Testis (tissue), 3 donors: ENCODE results near the gene GRIK1. TPM values are rescaled to one million over a fixed set of nuclear protein-coding genes. Genes with fewer than 3 reads are reported as not detected.

ENCODE experiments used
- DNase-seq: peaks from one replicate; pipeline ENCODE4 v3.0.0-alpha.2; 2019
- H3K27ac ChIP-seq, 2 donors: fragments of 200-600 bp; sonication (generic); one replicate each; pipeline ENCODE4 v1.5.1; 2019
- H3K27me3 ChIP-seq: fragments of 200-600 bp; sonication (generic); one replicate; pipeline ENCODE4 v1.5.1; 2019
- H3K36me3 ChIP-seq: fragments of 200-600 bp; sonication (generic); one replicate; pipeline ENCODE4 v1.5.1; 2017; ENCODE audit warnings: low read depth; ENCODE audit errors: missing control alignments
- H3K4me1 ChIP-seq: fragments of 200-600 bp; sonication (generic); one replicate; pipeline ENCODE4 v1.5.1; 2019
- H3K4me3 ChIP-seq, 2 donors: fragments of 200-600 bp; sonication (generic); one replicate each; pipeline ENCODE4 v1.5.1; 2017 to 2019
- H3K9me3 ChIP-seq: fragments of 200-600 bp; sonication (generic); one replicate; pipeline ENCODE4 v1.5.1; 2017
- POLR2A ChIP-seq: fragments of 450-650 bp; IDR thresholded peaks from one replicate; pipeline ENCODE4 v1.6.1; 2017; ENCODE audit warnings: antibody characterized with exemption, mild to moderate bottlenecking, moderate library complexity
- WGBS, 2 donors: methylation state at CpG; one replicate each; pipeline ENCODE4 v1.1.5; 2018; 5-methylcytosine and 5-hydroxymethylcytosine counted together
- intact Hi-C: fragments of 100-400 bp; cut with DNase I; formaldehyde crosslinking; loops from one replicate; pipeline ENCODE4 v1.15.1; 2023; ENCODE audit warnings: low total_unique reads
- polyA plus RNA-seq: library from polyadenylated mRNA; stranded (reverse); fragments of 350-450 nt; fragmentation: Illumina TruSeq; extraction: RNeasy Lipid Tissue Mini Kit (QIAGEN cat#74804); gene quantifications from one replicate; pipeline ENCODE4 v1.2.3, GENCODE V29; 2014; ENCODE audit warnings: low read depth, low replicate concordance; ENCODE audit not compliant: insufficient read depth
- total RNA-seq, 2 donors: library from RNA; depleted of rRNA; stranded (reverse); fragments of >200 nt; gene quantifications; one replicate each; pipeline ENCODE4 v1.2.3, GENCODE V29; 2016
- TF ChIP-seq, protein P1 (sequence below), 3 experiments: fragments of 450-650 bp in 2 of 3; fragments of 200-600 bp in 1 of 3; sonication (generic) in 1 of 3; IDR thresholded peaks; one replicate each; pipeline ENCODE4 v1.5.1; 2016 to 2019; ENCODE audit warnings: antibody characterized with exemption in 3 of 3, mild to moderate bottlenecking in 2 of 3, moderate library complexity in 1 of 3

GRIK1 gene
- total and polyA plus RNA-seq, 3 donors from 2014 or later = 0.08 to 0.25 (median 0.20) TPM

GRCh38 chr21:29671728-29672127, 268.1 kb downstream of the GRIK1 start:
- WGBS, 2 donors = 84 to 86% methylated on average over 4 of the region's 4 CpGs
- TF ChIP-seq, protein P1, sequence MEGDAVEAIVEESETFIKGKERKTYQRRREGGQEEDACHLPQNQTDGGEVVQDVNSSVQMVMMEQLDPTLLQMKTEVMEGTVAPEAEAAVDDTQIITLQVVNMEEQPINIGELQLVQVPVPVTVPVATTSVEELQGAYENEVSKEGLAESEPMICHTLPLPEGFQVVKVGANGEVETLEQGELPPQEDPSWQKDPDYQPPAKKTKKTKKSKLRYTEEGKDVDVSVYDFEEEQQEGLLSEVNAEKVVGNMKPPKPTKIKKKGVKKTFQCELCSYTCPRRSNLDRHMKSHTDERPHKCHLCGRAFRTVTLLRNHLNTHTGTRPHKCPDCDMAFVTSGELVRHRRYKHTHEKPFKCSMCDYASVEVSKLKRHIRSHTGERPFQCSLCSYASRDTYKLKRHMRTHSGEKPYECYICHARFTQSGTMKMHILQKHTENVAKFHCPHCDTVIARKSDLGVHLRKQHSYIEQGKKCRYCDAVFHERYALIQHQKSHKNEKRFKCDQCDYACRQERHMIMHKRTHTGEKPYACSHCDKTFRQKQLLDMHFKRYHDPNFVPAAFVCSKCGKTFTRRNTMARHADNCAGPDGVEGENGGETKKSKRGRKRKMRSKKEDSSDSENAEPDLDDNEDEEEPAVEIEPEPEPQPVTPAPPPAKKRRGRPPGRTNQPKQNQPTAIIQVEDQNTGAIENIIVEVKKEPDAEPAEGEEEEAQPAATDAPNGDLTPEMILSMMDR (IDR thresholded peaks at IDR 0.05) = no peak
- no peak for TF ChIP-seq POLR2A
- DNase-seq = no peak
- intact Hi-C loops = no loop called here
- H3K27me3 ChIP-seq = no peaks in the 10 kb centered on the region
- H3K36me3 ChIP-seq = no peaks in the 10 kb centered on the region
- no peak overlapping the region for H3K4me3 ChIP-seq
- H3K27ac ChIP-seq = no peak overlapping the region
- no peaks in the 10 kb centered on the region for H3K9me3 ChIP-seq
- no peaks in the 10 kb centered on the region for H3K4me1 ChIP-seq

- intact Hi-C loops = no loop called here
Observed at GRCh38 chr21:29670228-29670627, 269.6 kb downstream of the GRIK1 start.

GRCh38 chr21:29669416-29669815, 270.4 kb downstream of the GRIK1 start:
- no peak for TF ChIP-seq POLR2A
- DNase-seq = no peak
- Histone ChIP-seq H3K9me3 (no peaks in the 10 kb centered on the region), H3K27ac (no peak overlapping the region), H3K4me1 (no peaks in the 10 kb centered on the region), H3K4me3 (no peak overlapping the region), H3K27me3 (no peaks in the 10 kb centered on the region), H3K36me3 (no peaks in the 10 kb centered on the region)
- 77 to 95% methylated on average over 2 of the region's 2 CpGs for WGBS, 2 donors
- intact Hi-C loops = no loop called here

More at GRCh38 chr21:29670228-29670627, 269.6 kb downstream of the GRIK1 start:
- TF ChIP-seq POLR2A = no peak
- TF ChIP-seq, protein P1 (IDR thresholded peaks at IDR 0.05) = no peak
- no peak overlapping the region for H3K27ac ChIP-seq
- no peaks in the 10 kb centered on the region for H3K27me3 ChIP-seq
- no peak for DNase-seq
- no peaks in the 10 kb centered on the region for H3K4me1 ChIP-seq
- WGBS, 2 donors = 87 to 93% methylated on average over 2 of the region's 2 CpGs
- H3K4me3 ChIP-seq = no peak overlapping the region
- H3K9me3 ChIP-seq = no peaks in the 10 kb centered on the region
- H3K36me3 ChIP-seq = no peaks in the 10 kb centered on the region

DNA sequence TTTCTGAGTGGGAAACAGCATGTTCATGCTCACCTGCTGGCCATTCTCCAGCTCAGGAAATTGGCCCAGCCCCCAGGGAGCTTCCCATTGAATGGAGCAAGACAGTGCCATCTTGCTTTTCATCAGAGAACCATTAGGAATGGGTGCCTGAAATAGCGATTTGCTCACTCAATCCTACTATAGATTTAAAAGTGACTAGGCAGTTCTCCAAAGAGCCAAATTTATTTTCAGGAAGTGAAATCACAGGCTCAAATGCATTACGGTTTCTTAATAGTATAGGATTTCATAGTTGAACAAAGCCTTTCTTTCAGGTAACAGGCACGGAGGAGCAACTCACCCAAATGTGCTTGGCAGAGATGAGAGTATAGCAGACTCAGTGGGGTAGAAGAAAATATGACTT, 272.1 kb downstream of the GRIK1 start:
- Histone ChIP-seq H3K27me3 (no peaks in the 10 kb centered on the region), H3K27ac (no peak overlapping the region), H3K4me1 (no peaks in the 10 kb centered on the region), H3K9me3 (no peaks in the 10 kb centered on the region), H3K36me3 (no peaks in the 10 kb centered on the region), H3K4me3 (no peak overlapping the region)
- WGBS, 2 donors = 86 to 90% methylated on average over 3 of the region's 3 CpGs
- intact Hi-C loops = no loop called here
- DNase-seq = no peak
- TF ChIP-seq POLR2A = no peak
- TF ChIP-seq, protein P1 (IDR thresholded peaks at IDR 0.05) = no peak

GRCh38 chr21:29664615-29665014, 275.2 kb downstream of the GRIK1 start:
- no peak overlapping the region for H3K27ac ChIP-seq
- H3K36me3 ChIP-seq = no peaks in the 10 kb centered on the region
- TF ChIP-seq, protein P1 (IDR thresholded peaks at IDR 0.05) = no peak
- no peak for TF ChIP-seq POLR2A
- no peaks in the 10 kb centered on the region for H3K4me1 ChIP-seq
- intact Hi-C loops = no loop called here
- no peaks in the 10 kb centered on the region for H3K27me3 ChIP-seq
- no peak for DNase-seq
- WGBS, 2 donors = 81 to 88% methylated on average over 1 of the region's 1 CpG
- no peaks in the 10 kb centered on the region for H3K9me3 ChIP-seq
- H3K4me3 ChIP-seq = no peak overlapping the region
